ENCODE measurements around the gene SRP54.

- TF ChIP-seq, protein P1, sequence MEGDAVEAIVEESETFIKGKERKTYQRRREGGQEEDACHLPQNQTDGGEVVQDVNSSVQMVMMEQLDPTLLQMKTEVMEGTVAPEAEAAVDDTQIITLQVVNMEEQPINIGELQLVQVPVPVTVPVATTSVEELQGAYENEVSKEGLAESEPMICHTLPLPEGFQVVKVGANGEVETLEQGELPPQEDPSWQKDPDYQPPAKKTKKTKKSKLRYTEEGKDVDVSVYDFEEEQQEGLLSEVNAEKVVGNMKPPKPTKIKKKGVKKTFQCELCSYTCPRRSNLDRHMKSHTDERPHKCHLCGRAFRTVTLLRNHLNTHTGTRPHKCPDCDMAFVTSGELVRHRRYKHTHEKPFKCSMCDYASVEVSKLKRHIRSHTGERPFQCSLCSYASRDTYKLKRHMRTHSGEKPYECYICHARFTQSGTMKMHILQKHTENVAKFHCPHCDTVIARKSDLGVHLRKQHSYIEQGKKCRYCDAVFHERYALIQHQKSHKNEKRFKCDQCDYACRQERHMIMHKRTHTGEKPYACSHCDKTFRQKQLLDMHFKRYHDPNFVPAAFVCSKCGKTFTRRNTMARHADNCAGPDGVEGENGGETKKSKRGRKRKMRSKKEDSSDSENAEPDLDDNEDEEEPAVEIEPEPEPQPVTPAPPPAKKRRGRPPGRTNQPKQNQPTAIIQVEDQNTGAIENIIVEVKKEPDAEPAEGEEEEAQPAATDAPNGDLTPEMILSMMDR (IDR thresholded peaks at IDR 0.05; ENCODE audit: low read depth, low read length) = no peak
- TF ChIP-seq MYC (IDR thresholded peaks at IDR 0.05; ENCODE audit: low read depth, low read length) = no peak
These were observed 2.9 kb downstream of the SRP54 start for GRCh38 chr14:34985740-34986139.
